Suprapubic skin (tissue), 4 donors: Measurements from ENCODE around the gene TP53BP2. TPM values are rescaled to one million over a fixed set of nuclear protein-coding genes. Genes with fewer than 3 reads are reported as not detected.
"Not testable (repeated sequence)": the region's sequence is repeated elsewhere in the genome, so short reads cannot be mapped to it uniquely, and the experiment has no call there.

Experiments used
- DNase-seq, 2 donors: peaks; one replicate each; pipeline ENCODE4 v3.0.0-alpha.2; 2019; ENCODE audit warnings: low spot score in 2 of 2
- H3K27ac ChIP-seq: fragments of 200-600 bp; sonication (generic); one replicate; pipeline ENCODE4 v1.5.1; 2019
- H3K27me3 ChIP-seq: fragments of 200-600 bp; sonication (generic); one replicate; pipeline ENCODE4 v1.5.1; 2019
- H3K36me3 ChIP-seq: fragments of 200-600 bp; sonication (generic); one replicate; pipeline ENCODE4 v1.5.1; 2019
- H3K4me1 ChIP-seq: fragments of 200-600 bp; sonication (generic); one replicate; pipeline ENCODE4 v1.5.1; 2019
- H3K4me3 ChIP-seq: fragments of 200-600 bp; sonication (generic); one replicate; pipeline ENCODE4 v1.5.1; 2019; ENCODE audit warnings: mild to moderate bottlenecking
- H3K9me3 ChIP-seq: fragments of 200-600 bp; sonication (generic); one replicate; pipeline ENCODE4 v1.5.1; 2019
- EP300 ChIP-seq: sonication (generic); formaldehyde crosslinking; IDR thresholded peaks from one replicate; pipeline ENCODE4 v1.6.1; 2017; ENCODE audit warnings: antibody characterized with exemption
- POLR2A ChIP-seq, 2 donors: fragments of 450-650 bp; IDR thresholded peaks; one replicate each; pipeline ENCODE4 v1.6.1; 2017; ENCODE audit warnings: antibody characterized with exemption in 2 of 2, mild to moderate bottlenecking in 2 of 2, moderate library complexity in 2 of 2
- POLR2AphosphoS5 ChIP-seq, 3 donors: sonication (generic); formaldehyde crosslinking; IDR thresholded peaks; one replicate each; pipeline ENCODE4 v1.6.1; 2017; ENCODE audit warnings: antibody characterized with exemption in 3 of 3
- WGBS: methylation state at CpG from one replicate; pipeline ENCODE4 v1.1.5; 2018; 5-methylcytosine and 5-hydroxymethylcytosine counted together
- total RNA-seq, 4 donors: library from RNA; depleted of rRNA; stranded (reverse); fragments of >200 nt; gene quantifications; one replicate each; pipeline ENCODE4 v1.1.0, GENCODE V29; 2016
- TF ChIP-seq, protein P1 (sequence below), 2 donors: fragments of 200-600 bp in 1 of 2; fragments of 450-650 bp in 1 of 2; sonication (generic) in 1 of 2; IDR thresholded peaks; one replicate each; pipeline ENCODE4 v1.5.1; 2016 to 2019; ENCODE audit warnings: antibody characterized with exemption in 2 of 2, mild to moderate bottlenecking in 1 of 2, moderate library complexity in 1 of 2

TP53BP2 gene
- total RNA-seq, 4 donors from 2014 or later, result 33.2 to 80.5 (median 55.8) TPM

DNA sequence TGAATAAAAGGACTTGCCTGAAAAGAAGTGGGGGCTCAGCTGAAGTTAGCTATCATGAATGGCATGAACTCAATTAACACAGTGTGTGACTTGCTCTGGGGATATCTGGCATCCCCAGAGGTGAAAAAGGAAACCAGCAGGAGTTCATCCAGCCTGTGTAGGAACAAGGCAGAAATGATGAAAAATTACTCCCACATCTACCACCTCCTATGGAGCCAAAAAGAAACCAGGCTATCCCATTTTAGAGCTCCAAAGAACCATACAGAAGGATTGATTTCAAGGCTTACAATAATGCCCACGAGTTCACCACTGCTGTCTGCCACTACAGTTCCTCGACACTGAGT is 25.3 kb downstream of the TP53BP2 start:
- WGBS, result 58% methylated on average over 2 of the region's 2 CpGs
- no peaks in the 10 kb centered on the region for H3K4me1 ChIP-seq
- H3K4me3 ChIP-seq, result no peak overlapping the region
- no peak overlapping the region for H3K27ac ChIP-seq
- H3K36me3 ChIP-seq, result peaks cover 1% of the 10 kb centered on the region
- TF ChIP-seq, protein P1, sequence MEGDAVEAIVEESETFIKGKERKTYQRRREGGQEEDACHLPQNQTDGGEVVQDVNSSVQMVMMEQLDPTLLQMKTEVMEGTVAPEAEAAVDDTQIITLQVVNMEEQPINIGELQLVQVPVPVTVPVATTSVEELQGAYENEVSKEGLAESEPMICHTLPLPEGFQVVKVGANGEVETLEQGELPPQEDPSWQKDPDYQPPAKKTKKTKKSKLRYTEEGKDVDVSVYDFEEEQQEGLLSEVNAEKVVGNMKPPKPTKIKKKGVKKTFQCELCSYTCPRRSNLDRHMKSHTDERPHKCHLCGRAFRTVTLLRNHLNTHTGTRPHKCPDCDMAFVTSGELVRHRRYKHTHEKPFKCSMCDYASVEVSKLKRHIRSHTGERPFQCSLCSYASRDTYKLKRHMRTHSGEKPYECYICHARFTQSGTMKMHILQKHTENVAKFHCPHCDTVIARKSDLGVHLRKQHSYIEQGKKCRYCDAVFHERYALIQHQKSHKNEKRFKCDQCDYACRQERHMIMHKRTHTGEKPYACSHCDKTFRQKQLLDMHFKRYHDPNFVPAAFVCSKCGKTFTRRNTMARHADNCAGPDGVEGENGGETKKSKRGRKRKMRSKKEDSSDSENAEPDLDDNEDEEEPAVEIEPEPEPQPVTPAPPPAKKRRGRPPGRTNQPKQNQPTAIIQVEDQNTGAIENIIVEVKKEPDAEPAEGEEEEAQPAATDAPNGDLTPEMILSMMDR (IDR thresholded peaks at IDR 0.05), result no peak
- TF ChIP-seq POLR2AphosphoS5 (IDR thresholded peaks at IDR 0.05) (no peak), POLR2A (IDR thresholded peaks at IDR 0.05) (no peak), EP300 (no peak)
- no peaks in the 10 kb centered on the region for H3K9me3 ChIP-seq
- no peaks in the 10 kb centered on the region for H3K27me3 ChIP-seq
- DNase-seq, result no peak

- Histone ChIP-seq H3K27ac (no peak overlapping the region), H3K9me3 (no peaks in the 10 kb centered on the region), H3K4me1 (no peaks in the 10 kb centered on the region), H3K4me3 (no peak overlapping the region), H3K36me3 (peaks cover 2% of the 10 kb centered on the region), H3K27me3 (no peaks in the 10 kb centered on the region)
- TF ChIP-seq EP300 (no peak), POLR2AphosphoS5 (IDR thresholded peaks at IDR 0.05) (no peak), POLR2A (IDR thresholded peaks at IDR 0.05) (no peak)
- TF ChIP-seq, protein P1 (IDR thresholded peaks at IDR 0.05), result no peak
- WGBS, result 68% methylated on average over 4 of the region's 4 CpGs
- DNase-seq, result no peak
Measured at GRCh38 chr1:223819730-223820514, 25.8 kb downstream of the TP53BP2 start.

DNA sequence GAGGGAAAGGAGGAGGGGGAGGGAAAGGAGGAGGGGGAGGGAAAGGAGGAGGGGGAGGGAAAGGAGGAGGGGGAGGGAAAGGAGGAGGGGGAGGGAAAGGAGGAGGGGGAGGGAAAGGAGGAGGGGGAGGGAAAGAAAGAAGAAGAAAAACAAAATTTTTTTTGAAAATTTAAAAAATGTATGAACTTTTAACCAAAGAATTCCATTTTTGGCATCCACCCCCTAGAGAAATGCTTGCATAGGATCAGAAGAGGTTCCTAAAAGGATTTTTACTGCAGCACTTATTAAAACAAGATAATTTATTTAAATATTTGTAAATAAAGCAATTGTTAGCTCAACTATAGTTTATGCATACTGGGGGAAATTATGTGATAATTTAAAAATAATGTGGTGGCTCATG is 28.5 kb downstream of the TP53BP2 start:
- H3K36me3 ChIP-seq, result peaks cover 25% of the 10 kb centered on the region
- H3K4me3 ChIP-seq, H3K27ac ChIP-seq, H3K27me3 ChIP-seq, DNase-seq, H3K4me1 ChIP-seq, H3K9me3 ChIP-seq: not testable (repeated sequence)

GRCh38 chr1:223815865-223816264 is 29.9 kb downstream of the TP53BP2 start:
- H3K36me3 ChIP-seq, result peaks cover 28% of the 10 kb centered on the region
- 91% methylated on average over 3 of the region's 3 CpGs for WGBS
- H3K9me3 ChIP-seq, result no peaks in the 10 kb centered on the region
- no peak for DNase-seq
- no peaks in the 10 kb centered on the region for H3K4me1 ChIP-seq
- no peaks in the 10 kb centered on the region for H3K27me3 ChIP-seq
- TF ChIP-seq EP300 (no peak), POLR2AphosphoS5 (IDR thresholded peaks at IDR 0.05) (no peak), POLR2A (IDR thresholded peaks at IDR 0.05) (no peak)
- TF ChIP-seq, protein P1 (IDR thresholded peaks at IDR 0.05), result no peak
- H3K27ac ChIP-seq, result no peak overlapping the region
- no peak overlapping the region for H3K4me3 ChIP-seq

GRCh38 chr1:223815020-223815853 is 30.5 kb downstream of the TP53BP2 start:
- Histone ChIP-seq H3K4me3 (no peak overlapping the region), H3K9me3 (no peaks in the 10 kb centered on the region), H3K36me3 (peaks cover 28% of the 10 kb centered on the region), H3K27me3 (no peaks in the 10 kb centered on the region), H3K4me1 (no peaks in the 10 kb centered on the region), H3K27ac (no peak overlapping the region)
- TF ChIP-seq POLR2A (IDR thresholded peaks at IDR 0.05) (no peak), POLR2AphosphoS5 (IDR thresholded peaks at IDR 0.05) (no peak), EP300 (no peak)
- TF ChIP-seq, protein P1 (IDR thresholded peaks at IDR 0.05), result no peak
- WGBS, result 84% methylated on average over 4 of the region's 4 CpGs
- DNase-seq, result no peak
